Prostate gland (tissue), 2 donors: ENCODE data around the gene WDR38. TPM values are rescaled to one million over a fixed set of nuclear protein-coding genes. Genes with fewer than 3 reads are reported as not detected.

ENCODE experiments used
- DNase-seq: peaks from one replicate; pipeline ENCODE4 v3.0.0-alpha.2; 2019; ENCODE audit warnings: low spot score
- H3K27ac ChIP-seq, 2 donors: fragments of 200-600 bp; sonication (generic); 2 replicates each; pipeline ENCODE4 v1.5.1; 2017 to 2019
- H3K27me3 ChIP-seq: fragments of 200-600 bp; sonication (generic); replicated peaks from 2 replicates; pipeline ENCODE4 v1.5.1; 2019; ENCODE audit not compliant: insufficient read depth
- H3K36me3 ChIP-seq, 2 donors: fragments of 200-600 bp; sonication (generic); 1 replicate in 1 of 2; 2 replicates in 1 of 2; pipeline versions ENCODE4 v1.5.1 to v1.8.1; 2017 to 2019
- H3K4me1 ChIP-seq: fragments of 200-600 bp; sonication (generic); replicated peaks from 2 replicates; pipeline ENCODE4 v1.5.1; 2019
- H3K4me3 ChIP-seq, 2 donors: fragments of 200-600 bp; sonication (generic); 2 replicates each; pipeline ENCODE4 v1.5.1; 2017 to 2019
- H3K9me3 ChIP-seq: fragments of 200-600 bp; sonication (generic); 2 replicates; pipeline ENCODE4 v1.5.1; 2017
- POLR2A ChIP-seq: fragments of 450-650 bp; IDR thresholded peaks from one replicate; pipeline ENCODE4 v1.6.1; 2016; ENCODE audit warnings: antibody characterized with exemption, mild to moderate bottlenecking
- POLR2AphosphoS5 ChIP-seq: sonication (generic); formaldehyde crosslinking; IDR thresholded peaks from one replicate; pipeline ENCODE4 v1.6.1; 2017; ENCODE audit warnings: antibody characterized with exemption
- WGBS: methylation state at CpG from one replicate; pipeline ENCODE4 v1.1.5; 2018; 5-methylcytosine and 5-hydroxymethylcytosine counted together
- intact Hi-C: fragments of 100-400 bp; cut with DNase I; formaldehyde crosslinking; loops from one replicate; pipeline ENCODE4 v1.14.2; 2022
- total RNA-seq, 2 donors: library from RNA; depleted of rRNA; stranded (reverse); fragments of >200 nt; gene quantifications; one replicate each; pipeline ENCODE4 v1.1.0, GENCODE V29; 2016
- TF ChIP-seq, protein P1 (sequence below), 4 experiments: fragments of 200-600 bp in 2 of 4; fragments of 450-650 bp in 2 of 4; sonication (generic) in 2 of 4; IDR thresholded peaks; 1 replicate in 3 of 4; 2 replicates in 1 of 4; pipeline ENCODE4 v1.5.1; 2016 to 2019; ENCODE audit warnings: antibody characterized with exemption in 4 of 4, mild to moderate bottlenecking in 2 of 4, moderate library complexity in 2 of 4

The WDR38 gene
- total RNA-seq, 2 donors from 2014 or later = not detected

DNA sequence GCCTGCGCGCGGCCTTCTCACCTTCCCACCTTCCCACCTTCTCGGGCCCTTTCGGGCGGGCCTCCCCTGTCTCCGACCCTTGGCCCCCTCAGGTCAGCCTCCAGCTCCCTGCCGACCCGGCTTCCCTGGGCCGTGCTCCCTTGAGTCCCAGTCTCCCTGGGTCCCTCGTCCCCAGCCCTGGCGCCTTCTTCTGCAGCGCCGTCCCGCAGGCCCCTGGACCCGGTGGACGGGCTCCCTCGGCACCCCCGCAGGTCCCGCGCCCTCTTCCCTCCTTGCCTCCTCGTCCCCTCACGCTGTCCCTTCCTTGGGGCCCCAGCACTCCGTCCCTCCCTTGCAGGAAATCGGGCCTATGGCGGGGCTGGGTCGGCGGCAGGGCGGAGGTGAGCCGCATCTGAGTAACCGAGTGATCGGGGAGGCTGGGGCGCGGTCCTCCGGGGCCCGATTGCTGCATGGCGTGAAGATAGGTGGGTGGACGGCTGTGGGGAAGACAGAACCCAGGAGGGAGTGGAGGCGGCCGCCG is 16.3 kb downstream of the WDR38 start:
- no peaks in the 10 kb centered on the region for H3K36me3 ChIP-seq
- H3K27me3 ChIP-seq = no peaks in the 10 kb centered on the region
- H3K4me1 ChIP-seq = peaks cover 11% of the 10 kb centered on the region
- WGBS = 1% methylated on average over 37 of the region's 41 CpGs
- DNase-seq = no peak
- peak overlapping the region; percentile 87 for H3K27ac ChIP-seq
- peak overlapping the region; percentile 96 to 98 for H3K4me3 ChIP-seq
- intact Hi-C loops = loop anchor here (10.0 kb wide), 1 partner anchor 75 kb away; the partner anchor contains the start of gene GOLGA1
- H3K9me3 ChIP-seq = no peaks in the 10 kb centered on the region
- TF ChIP-seq, protein P1, sequence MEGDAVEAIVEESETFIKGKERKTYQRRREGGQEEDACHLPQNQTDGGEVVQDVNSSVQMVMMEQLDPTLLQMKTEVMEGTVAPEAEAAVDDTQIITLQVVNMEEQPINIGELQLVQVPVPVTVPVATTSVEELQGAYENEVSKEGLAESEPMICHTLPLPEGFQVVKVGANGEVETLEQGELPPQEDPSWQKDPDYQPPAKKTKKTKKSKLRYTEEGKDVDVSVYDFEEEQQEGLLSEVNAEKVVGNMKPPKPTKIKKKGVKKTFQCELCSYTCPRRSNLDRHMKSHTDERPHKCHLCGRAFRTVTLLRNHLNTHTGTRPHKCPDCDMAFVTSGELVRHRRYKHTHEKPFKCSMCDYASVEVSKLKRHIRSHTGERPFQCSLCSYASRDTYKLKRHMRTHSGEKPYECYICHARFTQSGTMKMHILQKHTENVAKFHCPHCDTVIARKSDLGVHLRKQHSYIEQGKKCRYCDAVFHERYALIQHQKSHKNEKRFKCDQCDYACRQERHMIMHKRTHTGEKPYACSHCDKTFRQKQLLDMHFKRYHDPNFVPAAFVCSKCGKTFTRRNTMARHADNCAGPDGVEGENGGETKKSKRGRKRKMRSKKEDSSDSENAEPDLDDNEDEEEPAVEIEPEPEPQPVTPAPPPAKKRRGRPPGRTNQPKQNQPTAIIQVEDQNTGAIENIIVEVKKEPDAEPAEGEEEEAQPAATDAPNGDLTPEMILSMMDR (IDR thresholded peaks at IDR 0.05) = no peak
- no peak for TF ChIP-seq POLR2A
- no peak for TF ChIP-seq POLR2AphosphoS5

DNA sequence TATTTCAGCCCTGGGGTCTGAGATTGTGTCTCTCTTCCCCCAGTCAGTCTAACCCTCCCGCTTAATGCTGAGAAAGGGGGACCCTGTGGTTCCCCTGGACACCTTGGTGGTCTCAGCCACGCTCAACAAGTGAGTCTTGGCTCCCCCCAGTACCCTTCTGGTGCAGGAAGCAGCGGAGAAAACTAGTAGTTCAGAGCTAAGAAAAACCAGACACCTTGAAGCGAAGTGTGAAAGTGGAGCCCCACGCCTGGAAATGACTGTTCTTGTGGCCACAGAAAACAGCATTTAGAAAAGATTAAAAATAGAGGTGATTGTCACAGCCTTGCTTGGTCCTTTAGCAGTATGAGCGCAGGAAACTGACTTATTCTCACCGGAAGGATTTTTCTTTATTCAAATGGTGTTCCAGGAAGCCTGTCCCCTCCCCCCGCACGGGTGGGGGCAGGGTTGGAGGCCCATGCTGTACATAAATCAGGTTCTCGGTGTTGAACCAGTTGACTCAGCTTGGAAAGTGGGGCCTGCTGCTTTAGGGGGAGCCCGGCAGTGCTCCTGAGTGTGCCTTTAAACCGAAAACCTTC is 16.8 kb downstream of the WDR38 start:
- H3K36me3 ChIP-seq = no peaks in the 10 kb centered on the region
- H3K27me3 ChIP-seq = no peaks in the 10 kb centered on the region
- intact Hi-C loops = loop anchor here (10.0 kb wide), 1 partner anchor 75 kb away; the partner anchor contains the start of gene GOLGA1
- H3K4me3 ChIP-seq = peak overlapping the region; percentile 96 to 98
- H3K4me1 ChIP-seq = peaks cover 11% of the 10 kb centered on the region
- no peaks in the 10 kb centered on the region for H3K9me3 ChIP-seq
- 8% methylated on average over 12 of the region's 12 CpGs for WGBS
- peak overlapping the region; percentile 87 for H3K27ac ChIP-seq
- DNase-seq = no peak
- TF ChIP-seq, protein P1 (IDR thresholded peaks at IDR 0.05) = no peak
- TF ChIP-seq POLR2AphosphoS5 (peak; percentile 49), POLR2A (peak; percentile 13)

DNA sequence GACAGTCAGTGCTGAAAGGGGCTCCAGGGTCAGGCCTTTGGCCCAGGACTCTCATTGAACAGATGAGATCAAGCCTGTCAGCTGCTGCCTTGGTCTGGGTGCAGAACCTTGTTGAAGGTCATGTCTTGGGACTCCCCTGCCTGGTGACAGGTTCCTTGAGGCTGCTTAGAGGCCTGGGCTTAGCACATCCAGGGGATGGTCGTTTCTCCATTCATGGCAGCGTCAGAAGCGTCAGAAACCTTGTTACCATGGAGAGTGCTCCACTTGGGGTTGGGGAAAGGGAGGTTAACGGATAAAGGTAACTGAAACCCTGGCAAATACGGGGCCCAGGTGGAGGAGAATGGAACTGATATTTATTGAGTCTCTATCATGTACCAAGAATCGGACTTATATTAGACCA is 17.5 kb downstream of the WDR38 start:
- TF ChIP-seq, protein P1 (IDR thresholded peaks at IDR 0.05) = no peak
- TF ChIP-seq POLR2A = no peak
- TF ChIP-seq POLR2AphosphoS5 = no peak
- peak overlapping the region in 1 of 2 donors; percentile 96 for H3K4me3 ChIP-seq
- 55% methylated on average over 6 of the region's 6 CpGs for WGBS

DNA sequence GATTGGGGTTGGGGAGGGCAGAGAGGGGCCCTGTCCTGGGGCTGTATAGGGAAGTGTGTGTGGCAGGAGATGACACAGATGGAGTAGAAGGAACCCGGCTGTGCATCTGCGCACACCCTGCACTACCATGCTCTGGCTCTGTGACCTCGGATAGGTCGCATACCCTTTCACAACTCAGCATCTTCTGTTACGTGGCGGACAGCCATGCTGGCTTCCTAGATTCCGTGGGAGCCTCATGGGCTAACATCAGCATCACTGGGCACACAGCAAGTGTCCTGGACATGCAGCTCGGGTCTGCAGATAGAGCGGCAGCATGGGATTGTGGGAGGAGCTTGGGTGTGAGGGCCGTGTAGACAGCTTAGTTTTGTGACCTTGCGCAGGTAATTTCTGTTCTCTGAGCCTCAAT is 17.9 kb downstream of the WDR38 start:
- Histone ChIP-seq H3K27me3 (no peaks in the 10 kb centered on the region), H3K9me3 (no peaks in the 10 kb centered on the region), H3K4me1 (peaks cover 11% of the 10 kb centered on the region), H3K4me3 (no peak overlapping the region), H3K36me3 (no peaks in the 10 kb centered on the region), H3K27ac (no peak overlapping the region)
- WGBS = 77% methylated on average over 11 of the region's 11 CpGs
- DNase-seq = no peak
- TF ChIP-seq POLR2A (no peak), POLR2AphosphoS5 (no peak)
- TF ChIP-seq, protein P1 (IDR thresholded peaks at IDR 0.05) = no peak
- intact Hi-C loops = no loop called here

More for the DNA sequence above, 17.5 kb downstream of the WDR38 start:
- no peak overlapping the region for H3K27ac ChIP-seq
- H3K4me1 ChIP-seq = peaks cover 11% of the 10 kb centered on the region
- H3K9me3 ChIP-seq = no peaks in the 10 kb centered on the region
- no peaks in the 10 kb centered on the region for H3K27me3 ChIP-seq
- no peaks in the 10 kb centered on the region for H3K36me3 ChIP-seq
- intact Hi-C loops = no loop called here
- no peak for DNase-seq

DNA sequence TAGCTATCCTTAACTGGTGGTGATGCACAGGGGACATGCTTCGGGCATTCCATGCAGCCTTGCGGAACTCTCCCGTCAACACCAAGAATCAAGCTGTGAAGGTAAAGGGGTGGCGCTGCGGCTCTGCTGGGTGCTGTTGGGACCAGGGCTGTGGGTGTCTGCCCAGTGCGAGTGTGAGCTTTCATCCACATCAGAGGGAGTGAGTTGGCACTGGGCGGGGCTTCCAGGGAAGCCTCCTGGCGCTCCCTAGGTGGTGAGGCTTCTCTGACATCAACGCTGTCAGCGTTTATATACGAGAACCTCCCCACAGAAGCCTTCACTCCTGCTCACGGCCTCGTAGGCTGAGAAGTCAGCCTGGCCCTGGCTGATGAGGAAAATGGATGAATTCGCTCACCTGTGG is 20.4 kb downstream of the WDR38 start:
- H3K4me1 ChIP-seq = peaks cover 11% of the 10 kb centered on the region
- H3K36me3 ChIP-seq = no peaks in the 10 kb centered on the region
- DNase-seq = no peak
- H3K4me3 ChIP-seq = no peak overlapping the region
- H3K9me3 ChIP-seq = no peaks in the 10 kb centered on the region
- intact Hi-C loops = no loop called here
- H3K27me3 ChIP-seq = no peaks in the 10 kb centered on the region
- no peak for TF ChIP-seq POLR2AphosphoS5
- TF ChIP-seq, protein P1 (IDR thresholded peaks at IDR 0.05) = no peak
- no peak for TF ChIP-seq POLR2A
- WGBS = 82% methylated on average over 14 of the region's 14 CpGs
- no peak overlapping the region for H3K27ac ChIP-seq
